Measurements from ENCODE around the gene H1-8. TPM values are rescaled to one million over a fixed set of nuclear protein-coding genes. Genes with fewer than 3 reads are reported as not detected.

H1-8 gene
- total and polyA plus RNA-seq, 12 donors: not detected

DNA sequence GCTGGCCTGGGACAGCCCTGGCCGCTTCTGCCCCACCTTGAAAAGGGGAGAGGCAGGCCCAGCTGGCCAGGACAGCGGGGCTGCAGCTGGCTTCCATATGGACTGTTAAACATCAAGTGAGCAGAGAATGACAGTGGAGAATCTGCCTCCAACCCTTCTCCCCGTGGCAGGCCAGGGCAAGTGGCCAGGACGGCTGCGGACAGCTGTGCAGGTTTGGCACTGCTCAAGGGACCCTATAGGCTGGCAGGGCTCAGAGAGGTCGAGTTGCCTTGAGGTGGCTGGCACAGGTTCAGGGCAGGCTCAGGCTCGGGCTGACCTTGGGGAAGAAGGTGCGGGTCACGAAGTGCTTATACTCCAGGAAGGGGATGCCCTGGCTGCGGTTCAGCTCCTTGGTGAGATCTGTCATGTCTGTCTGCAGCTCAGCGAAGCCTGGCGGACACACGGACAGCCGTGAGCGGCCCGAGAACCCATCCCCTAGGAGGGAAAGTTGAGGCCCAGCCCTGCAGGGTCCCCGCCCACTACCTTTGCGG, 24.3 kb downstream of the H1-8 start:
- Histone ChIP-seq H3K4me3 (no peak overlapping the region), H3K27me3 (no peaks in the 10 kb centered on the region), H3K27ac (peak overlapping the region in 6 of 10 donors; percentile 0 to 84 (median 28)), H3K4me1 (peaks cover 15 to 60% (median 45%) of the 10 kb centered on the region in 9 donors), H3K9me3 (no peaks in the 10 kb centered on the region), H3K36me3 (peaks cover 0 to 100% (median 38%) of the 10 kb centered on the region in 9 donors)
- intact Hi-C loops (cut with DNase I): no loop called here
- TF ChIP-seq, protein P1, sequence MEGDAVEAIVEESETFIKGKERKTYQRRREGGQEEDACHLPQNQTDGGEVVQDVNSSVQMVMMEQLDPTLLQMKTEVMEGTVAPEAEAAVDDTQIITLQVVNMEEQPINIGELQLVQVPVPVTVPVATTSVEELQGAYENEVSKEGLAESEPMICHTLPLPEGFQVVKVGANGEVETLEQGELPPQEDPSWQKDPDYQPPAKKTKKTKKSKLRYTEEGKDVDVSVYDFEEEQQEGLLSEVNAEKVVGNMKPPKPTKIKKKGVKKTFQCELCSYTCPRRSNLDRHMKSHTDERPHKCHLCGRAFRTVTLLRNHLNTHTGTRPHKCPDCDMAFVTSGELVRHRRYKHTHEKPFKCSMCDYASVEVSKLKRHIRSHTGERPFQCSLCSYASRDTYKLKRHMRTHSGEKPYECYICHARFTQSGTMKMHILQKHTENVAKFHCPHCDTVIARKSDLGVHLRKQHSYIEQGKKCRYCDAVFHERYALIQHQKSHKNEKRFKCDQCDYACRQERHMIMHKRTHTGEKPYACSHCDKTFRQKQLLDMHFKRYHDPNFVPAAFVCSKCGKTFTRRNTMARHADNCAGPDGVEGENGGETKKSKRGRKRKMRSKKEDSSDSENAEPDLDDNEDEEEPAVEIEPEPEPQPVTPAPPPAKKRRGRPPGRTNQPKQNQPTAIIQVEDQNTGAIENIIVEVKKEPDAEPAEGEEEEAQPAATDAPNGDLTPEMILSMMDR (IDR thresholded peaks at IDR 0.05): no peak
- ATAC-seq (peak in 4 of 8 donors; percentile 4 to 34 (median 9)), DNase-seq (no peak)
- WGBS, 2 donors: 61 to 66% methylated on average over 18 of the region's 18 CpGs

DNA sequence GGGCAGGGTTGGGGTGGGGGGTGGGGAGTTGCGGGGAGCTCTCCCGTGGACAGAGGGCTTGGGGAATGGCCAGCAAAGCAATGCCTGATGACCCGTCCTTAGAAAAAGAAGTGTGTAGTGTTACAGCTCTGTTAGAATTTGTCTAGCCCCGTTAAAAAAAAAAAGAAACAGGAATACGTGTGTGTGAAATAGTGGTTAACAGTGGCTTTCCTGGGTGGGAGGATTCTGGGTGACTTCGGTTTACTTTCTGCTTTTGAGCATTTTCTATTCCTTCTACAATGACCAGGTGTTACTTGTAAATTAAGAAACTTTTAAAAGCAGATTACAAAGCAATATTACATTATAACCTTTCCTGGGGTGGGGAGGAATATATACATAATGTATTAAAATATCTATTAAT, 25.0 kb downstream of the H1-8 start:
- DNase-seq: no peak
- Histone ChIP-seq H3K36me3 (peaks cover 0 to 100% (median 36%) of the 10 kb centered on the region in 9 donors), H3K27ac (peak overlapping the region in 4 of 10 donors; percentile 2 to 84 (median 30)), H3K4me1 (peaks cover 15 to 53% (median 38%) of the 10 kb centered on the region in 9 donors), H3K27me3 (no peaks in the 10 kb centered on the region), H3K4me3 (no peak overlapping the region), H3K9me3 (no peaks in the 10 kb centered on the region)
- 57 to 70% methylated on average over 6 of the region's 6 CpGs for WGBS, 2 donors
- intact Hi-C loops (cut with DNase I): no loop called here
- no peak for ATAC-seq
- TF ChIP-seq, protein P1 (IDR thresholded peaks at IDR 0.05): no peak

DNA sequence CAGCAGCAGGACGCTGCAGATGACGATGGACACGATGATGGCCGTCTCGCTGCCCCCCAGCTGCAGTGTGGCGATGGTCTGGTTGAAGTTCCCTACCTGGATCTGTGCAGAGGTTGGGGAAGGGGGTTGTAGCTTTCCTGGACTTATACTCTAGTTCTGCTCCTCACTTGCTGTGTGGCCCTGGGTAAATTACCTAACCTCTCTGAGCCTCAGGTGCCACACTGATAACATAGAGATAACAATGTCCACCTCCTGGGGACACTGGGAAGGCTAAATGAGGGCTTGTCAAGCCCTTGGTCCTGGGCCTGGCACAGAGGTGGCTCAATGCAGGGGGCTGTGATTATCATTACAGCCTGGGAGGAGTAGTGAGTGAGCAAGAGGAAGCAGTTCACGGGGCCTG, 26.9 kb downstream of the H1-8 start:
- no peaks in the 10 kb centered on the region for H3K9me3 ChIP-seq
- WGBS, 2 donors: 89 to 92% methylated on average over 7 of the region's 7 CpGs
- intact Hi-C loops (cut with DNase I): no loop called here
- ATAC-seq: no peak
- H3K4me1 ChIP-seq: peaks cover 6 to 34% (median 24%) of the 10 kb centered on the region in 9 donors
- DNase-seq: no peak
- H3K4me3 ChIP-seq: no peak overlapping the region
- H3K27ac ChIP-seq: no peak overlapping the region
- H3K27me3 ChIP-seq: no peaks in the 10 kb centered on the region
- peaks cover 0 to 100% (median 35%) of the 10 kb centered on the region in 9 donors for H3K36me3 ChIP-seq
- TF ChIP-seq, protein P1 (IDR thresholded peaks at IDR 0.05): no peak

DNA sequence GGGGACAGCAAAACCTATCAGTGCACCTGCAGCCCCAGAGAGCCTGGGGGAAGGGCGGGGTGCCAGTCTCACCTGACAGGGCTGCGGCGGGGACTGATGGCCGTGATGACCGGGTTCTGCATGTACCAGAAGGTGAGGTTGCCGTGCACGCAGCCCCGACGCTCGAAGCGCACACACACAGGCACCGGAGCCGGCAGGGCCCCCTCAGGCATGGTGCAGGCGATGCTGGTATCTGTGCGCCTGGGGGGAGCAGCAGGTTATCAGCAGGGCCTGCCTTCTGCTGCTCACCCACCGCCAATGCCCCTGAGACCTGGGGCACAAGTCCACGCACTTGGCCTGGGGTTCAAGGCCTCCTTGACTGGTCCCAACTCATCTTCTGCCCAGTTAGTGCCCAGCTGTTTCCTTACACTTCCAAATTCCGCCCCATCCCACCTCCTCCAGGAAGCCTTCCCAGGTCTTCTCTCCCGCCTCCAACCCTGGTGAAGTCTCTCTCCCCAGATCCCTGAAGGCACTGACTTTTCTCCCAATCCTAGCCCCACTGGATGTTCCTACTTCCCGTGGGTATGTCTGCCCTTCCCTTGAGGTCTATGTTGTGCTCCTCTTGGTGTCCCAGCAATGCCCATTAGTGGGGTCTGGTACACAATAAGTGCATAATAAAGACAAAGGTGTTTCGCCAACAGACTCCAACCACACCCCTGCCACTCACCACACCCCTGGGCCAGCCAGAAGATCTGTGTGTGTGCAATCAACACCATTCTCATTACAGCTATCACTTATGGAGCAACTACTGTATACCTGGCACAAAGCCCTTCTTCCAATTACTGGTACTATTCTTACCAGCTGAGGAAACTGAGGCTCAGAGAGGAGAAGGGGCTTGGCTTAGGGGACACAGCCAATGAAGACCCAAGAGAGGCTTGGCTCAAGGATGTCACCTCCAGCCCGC, 28.9 kb downstream of the H1-8 start:
- no peak overlapping the region for H3K4me3 ChIP-seq
- H3K27me3 ChIP-seq: no peaks in the 10 kb centered on the region
- WGBS, 2 donors: 92 to 95% methylated on average over 22 of the region's 22 CpGs
- peaks cover 1 to 25% (median 15%) of the 10 kb centered on the region in 9 donors for H3K4me1 ChIP-seq
- H3K27ac ChIP-seq: no peak overlapping the region
- peaks cover 0 to 100% (median 24%) of the 10 kb centered on the region in 9 donors for H3K36me3 ChIP-seq
- ATAC-seq (no peak), DNase-seq (no peak)
- no peaks in the 10 kb centered on the region for H3K9me3 ChIP-seq
- intact Hi-C loops (cut with DNase I): no loop called here
- TF ChIP-seq, protein P1 (IDR thresholded peaks at IDR 0.05): no peak

Data from heart right ventricle (tissue), 16 donors.